Neutrophil (primary cell): ENCODE data around the gene CIITA.

ENCODE experiments used
- H3K27ac ChIP-seq: fragments of 200-600 bp; sonication (generic); 2 replicates; pipeline ENCODE4 v1.5.1; 2016; ENCODE audit warnings: mild to moderate bottlenecking, moderate library complexity
- H3K27me3 ChIP-seq: fragments of 200-600 bp; sonication (generic); 2 replicates; pipeline ENCODE4 v1.6.0; 2016; ENCODE audit warnings: mild to moderate bottlenecking
- H3K36me3 ChIP-seq: fragments of 200-600 bp; sonication (generic); 2 replicates; pipeline ENCODE4 v1.5.1; 2017
- H3K4me1 ChIP-seq, 2 experiments: fragments of 200-600 bp in 1 of 2; sonication (generic) in 1 of 2; 1 replicate in 1 of 2; 2 replicates in 1 of 2; pipeline versions ENCODE4 v1.5.1 to v1.6.1; 2013 to 2016; ENCODE audit warnings: low read depth in 1 of 2, low read length in 1 of 2, mild to moderate bottlenecking in 1 of 2, moderate library complexity in 1 of 2; ENCODE audit not compliant: control insufficient read depth in 1 of 2, insufficient read depth in 1 of 2
- H3K4me3 ChIP-seq, 2 experiments: fragments of 200-600 bp in 1 of 2; sonication (generic) in 1 of 2; 1 replicate in 1 of 2; 2 replicates in 1 of 2; pipeline ENCODE4 v1.5.1; 2013 to 2016; ENCODE audit warnings: low read depth in 1 of 2, low read length in 1 of 2, mild to moderate bottlenecking in 1 of 2, moderate library complexity in 1 of 2
- H3K9me3 ChIP-seq: fragments of 200-600 bp; sonication (generic); 2 replicates; pipeline ENCODE4 v1.5.1; 2016
- TF ChIP-seq, protein P1 (sequence below): fragments of 200-600 bp; sonication (generic); IDR thresholded peaks from 2 replicates; pipeline ENCODE4 v1.5.1; 2016; ENCODE audit warnings: antibody characterized with exemption

The CIITA gene

DNA sequence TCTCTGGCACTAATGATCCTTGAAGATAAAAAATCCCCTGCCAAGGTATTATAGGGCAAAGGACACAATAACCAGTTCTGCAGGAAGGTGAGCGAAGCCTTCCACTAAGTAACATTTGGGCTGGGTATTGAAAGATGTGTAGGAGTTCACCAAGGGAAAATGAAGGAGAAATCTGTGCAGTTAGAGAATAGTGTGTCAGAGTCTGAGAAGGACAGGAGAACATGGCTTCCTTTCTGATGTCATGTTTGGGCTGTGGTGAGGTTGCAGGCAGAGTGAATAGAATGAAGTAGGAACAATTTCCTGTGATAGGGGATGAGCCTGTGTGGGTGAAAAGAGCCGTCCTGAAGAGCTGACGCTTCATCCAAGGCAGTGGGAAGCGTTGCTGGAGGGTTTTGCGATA is 24.1 kb upstream of the CIITA start:
- Histone ChIP-seq H3K4me1 (peaks cover 29 to 52% of the 10 kb centered on the region in 2 experiments), H3K4me3 (no peak overlapping the region), H3K36me3 (no peaks in the 10 kb centered on the region), H3K9me3 (no peaks in the 10 kb centered on the region), H3K27me3 (no peaks in the 10 kb centered on the region), H3K27ac (peak overlapping the region; percentile 74)
- TF ChIP-seq, protein P1, sequence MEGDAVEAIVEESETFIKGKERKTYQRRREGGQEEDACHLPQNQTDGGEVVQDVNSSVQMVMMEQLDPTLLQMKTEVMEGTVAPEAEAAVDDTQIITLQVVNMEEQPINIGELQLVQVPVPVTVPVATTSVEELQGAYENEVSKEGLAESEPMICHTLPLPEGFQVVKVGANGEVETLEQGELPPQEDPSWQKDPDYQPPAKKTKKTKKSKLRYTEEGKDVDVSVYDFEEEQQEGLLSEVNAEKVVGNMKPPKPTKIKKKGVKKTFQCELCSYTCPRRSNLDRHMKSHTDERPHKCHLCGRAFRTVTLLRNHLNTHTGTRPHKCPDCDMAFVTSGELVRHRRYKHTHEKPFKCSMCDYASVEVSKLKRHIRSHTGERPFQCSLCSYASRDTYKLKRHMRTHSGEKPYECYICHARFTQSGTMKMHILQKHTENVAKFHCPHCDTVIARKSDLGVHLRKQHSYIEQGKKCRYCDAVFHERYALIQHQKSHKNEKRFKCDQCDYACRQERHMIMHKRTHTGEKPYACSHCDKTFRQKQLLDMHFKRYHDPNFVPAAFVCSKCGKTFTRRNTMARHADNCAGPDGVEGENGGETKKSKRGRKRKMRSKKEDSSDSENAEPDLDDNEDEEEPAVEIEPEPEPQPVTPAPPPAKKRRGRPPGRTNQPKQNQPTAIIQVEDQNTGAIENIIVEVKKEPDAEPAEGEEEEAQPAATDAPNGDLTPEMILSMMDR, result no peak

DNA sequence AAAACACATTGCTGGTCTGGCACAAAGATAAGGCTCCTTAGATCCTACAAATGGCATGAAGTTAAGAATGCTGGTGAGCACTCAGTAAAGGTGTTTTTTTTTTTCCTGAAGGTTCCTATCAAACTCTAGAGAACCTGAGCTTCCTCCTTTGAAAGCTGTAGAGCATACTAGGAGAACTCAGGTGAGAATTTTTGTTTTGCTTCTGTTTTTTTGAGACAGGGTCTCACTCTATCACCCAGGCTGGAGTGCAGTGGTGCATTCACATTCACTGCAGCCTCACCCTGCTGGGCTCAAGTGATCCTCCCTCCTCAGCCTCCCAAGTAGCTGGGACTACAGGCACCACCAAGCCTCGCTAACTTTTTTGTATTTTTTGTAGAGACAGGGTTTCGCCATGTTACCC is 21.0 kb upstream of the CIITA start:
- Histone ChIP-seq H3K27me3 (no peaks in the 10 kb centered on the region), H3K27ac (no peak overlapping the region), H3K4me3 (no peak overlapping the region), H3K4me1 (peaks cover 20 to 23% of the 10 kb centered on the region in 2 experiments), H3K9me3 (no peaks in the 10 kb centered on the region), H3K36me3 (no peaks in the 10 kb centered on the region)
- TF ChIP-seq, protein P1, result no peak

DNA sequence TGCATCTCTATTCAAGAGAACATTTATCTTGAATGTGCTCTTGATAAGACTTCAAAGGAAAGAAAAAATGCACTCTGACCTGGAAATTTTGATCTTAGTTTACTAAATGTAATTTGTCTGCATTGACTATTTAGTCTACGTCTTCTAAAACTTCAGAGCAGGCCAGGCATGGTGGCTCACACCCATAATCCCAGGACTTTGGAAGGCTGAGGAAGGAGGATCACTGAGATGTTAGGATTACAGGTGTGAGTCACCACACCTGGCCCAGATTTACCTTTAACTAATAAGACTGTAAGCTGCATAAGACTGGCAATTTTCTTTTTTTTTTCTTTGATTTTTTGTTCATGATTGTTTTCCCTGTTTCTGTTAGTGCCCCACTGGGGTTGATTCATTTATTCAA is 18.8 kb upstream of the CIITA start:
- Histone ChIP-seq H3K36me3 (no peaks in the 10 kb centered on the region), H3K9me3 (no peaks in the 10 kb centered on the region), H3K4me3 (no peak overlapping the region), H3K27me3 (no peaks in the 10 kb centered on the region), H3K4me1 (peaks cover 10 to 17% of the 10 kb centered on the region in 2 experiments), H3K27ac (no peak overlapping the region)
- TF ChIP-seq, protein P1, result no peak

DNA sequence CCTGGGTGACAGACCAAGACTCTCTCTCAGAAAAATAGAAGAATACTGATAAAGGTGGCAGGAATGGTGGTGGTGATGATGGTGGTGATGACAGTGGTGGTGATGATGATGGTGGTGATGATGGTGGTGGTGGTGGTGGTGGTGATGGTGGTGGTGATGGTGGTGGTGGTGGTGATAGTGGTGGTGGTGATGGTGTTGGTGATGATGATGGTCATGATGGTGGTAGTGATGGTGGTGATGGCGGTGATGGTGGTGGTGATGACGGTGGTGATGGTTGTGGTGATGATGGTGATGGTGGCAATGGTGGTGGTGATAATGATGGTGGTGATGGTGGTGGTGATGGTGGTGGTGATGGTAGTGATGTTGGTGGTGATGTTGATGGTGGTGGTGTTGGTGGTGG is 18.0 kb upstream of the CIITA start:
- Histone ChIP-seq H3K27ac (no peak overlapping the region), H3K27me3 (no peaks in the 10 kb centered on the region), H3K9me3 (no peaks in the 10 kb centered on the region), H3K36me3 (no peaks in the 10 kb centered on the region), H3K4me3 (no peak overlapping the region), H3K4me1 (peaks cover 10 to 16% of the 10 kb centered on the region in 2 experiments)
- TF ChIP-seq, protein P1, result no peak

DNA sequence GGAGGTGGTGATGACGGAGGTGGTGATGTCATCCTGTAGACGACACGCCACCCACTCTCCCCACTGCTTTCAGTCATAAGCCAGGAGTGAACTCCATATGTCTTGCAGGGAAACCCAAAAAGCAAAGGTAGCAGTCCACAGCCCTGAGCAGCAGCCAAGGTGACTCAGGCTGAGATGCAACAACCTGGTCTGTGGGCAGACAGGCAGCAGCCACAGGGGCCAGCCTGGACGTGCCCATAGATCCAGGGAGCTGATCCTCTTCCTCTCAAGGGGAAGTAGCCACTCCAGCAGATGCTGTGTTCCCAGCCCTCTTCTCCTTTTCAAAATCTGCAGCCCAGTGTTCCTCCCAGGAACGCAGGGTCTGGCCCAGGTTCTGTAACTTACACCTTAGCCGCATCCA is 17.3 kb upstream of the CIITA start:
- Histone ChIP-seq H3K4me3 (no peak overlapping the region), H3K4me1 (peaks cover 10 to 16% of the 10 kb centered on the region in 2 experiments), H3K9me3 (no peaks in the 10 kb centered on the region), H3K27me3 (no peaks in the 10 kb centered on the region), H3K27ac (no peak overlapping the region), H3K36me3 (no peaks in the 10 kb centered on the region)
- TF ChIP-seq, protein P1, result no peak

DNA sequence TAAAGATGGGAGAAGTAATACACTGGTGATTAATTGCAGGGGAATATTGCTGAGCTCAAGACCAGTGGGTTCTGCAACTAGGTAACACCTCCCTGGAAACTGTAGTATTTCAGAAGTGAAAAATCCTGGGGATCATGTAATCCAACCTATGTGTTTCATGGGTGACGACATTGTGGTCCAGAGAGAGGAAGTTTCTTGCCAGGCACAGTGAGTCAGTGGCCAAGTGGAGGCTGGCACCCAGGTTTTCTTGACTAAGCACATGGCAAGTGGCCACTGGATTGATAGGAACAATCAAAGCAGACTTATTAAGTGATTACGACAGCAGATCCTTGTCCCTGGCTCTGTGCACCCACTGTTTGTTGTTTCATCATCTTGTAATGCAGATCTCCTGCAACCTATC is 14.6 kb upstream of the CIITA start:
- Histone ChIP-seq H3K4me3 (no peak overlapping the region), H3K36me3 (no peaks in the 10 kb centered on the region), H3K4me1 (peaks cover 10 to 16% of the 10 kb centered on the region in 2 experiments), H3K9me3 (no peaks in the 10 kb centered on the region), H3K27me3 (no peaks in the 10 kb centered on the region), H3K27ac (peak overlapping the region; percentile 10)
- TF ChIP-seq, protein P1, result peak; percentile 11
